ENCODE measurements around the gene GPS1. TPM values are rescaled to one million over a fixed set of nuclear protein-coding genes. Genes with fewer than 3 reads are reported as not detected.

The GPS1 gene
- total RNA-seq, 1 experiment from 2014 or later = 181 TPM

GRCh38 chr17:82080789-82081464 is 29.2 kb downstream of the GPS1 start:
- Mint-ChIP-seq H3K36me3 (peaks cover 20% of the 10 kb centered on the region), H3K4me1 (no peaks in the 10 kb centered on the region), H3K27me3 (ENCODE audit: low read depth) (no peaks in the 10 kb centered on the region), H3K27ac (no peak overlapping the region), H3K9me3 (no peaks in the 10 kb centered on the region), H3K4me3 (no peak overlapping the region)
- ChIA-PET POLR2A (interaction anchor here (0.5 kb wide), 1 partner anchor 12 kb away, joined by 3 read pairs; no protein-coding TSS in a partner anchor), CTCF (interaction anchor here (1.0 kb wide), 2 partner anchors 43 to 50 kb away, joined by 3 read pairs; partner anchors contain the start of gene DCXR)
- ATAC-seq (no peak), DNase-seq (ENCODE audit: low spot score) (no peak)
- TF ChIP-seq FOXP4 (CRISPR knock-in tag; IDR thresholded peaks at IDR 0.05) = peak; percentile 25; the same call in 1 of the 2 replicates
- no peak for TF ChIP-seq RELA (CRISPR knock-in tag; IDR thresholded peaks at IDR 0.05; ENCODE audit: borderline replicate concordance)

- H3K4me3 Mint-ChIP-seq = no peak overlapping the region
- no peaks in the 10 kb centered on the region for H3K9me3 Mint-ChIP-seq
- ATAC-seq = no peak
- CTCF ChIA-PET = interaction anchor here (1.0 kb wide), 2 partner anchors 44 to 51 kb away, joined by 3 read pairs; partner anchors contain the start of gene DCXR
- no peak for DNase-seq (ENCODE audit: low spot score)
- H3K27me3 Mint-ChIP-seq (ENCODE audit: low read depth) = no peaks in the 10 kb centered on the region
- H3K36me3 Mint-ChIP-seq = peaks cover 20% of the 10 kb centered on the region
- H3K27ac Mint-ChIP-seq = no peak overlapping the region
- no peaks in the 10 kb centered on the region for H3K4me1 Mint-ChIP-seq
- TF ChIP-seq SMAD4 (CRISPR knock-in tag; IDR thresholded peaks at IDR 0.05) (no peak), E2F4 (CRISPR knock-in tag; IDR thresholded peaks at IDR 0.05; ENCODE audit: borderline replicate concordance, low read depth) (no peak), SMAD3 (CRISPR knock-in tag; IDR thresholded peaks at IDR 0.05; ENCODE audit: borderline replicate concordance) (no peak), ZBTB21 (CRISPR knock-in tag; IDR thresholded peaks at IDR 0.05; ENCODE audit: borderline replicate concordance) (no peak), NFE2L1 (CRISPR knock-in tag; IDR thresholded peaks at IDR 0.05) (no peak), ATF6 (CRISPR knock-in tag; IDR thresholded peaks at IDR 0.05) (no peak), IRF1 (CRISPR knock-in tag; IDR thresholded peaks at IDR 0.05) (no peak), ZNF121 (CRISPR knock-in tag; IDR thresholded peaks at IDR 0.05) (no peak), NR2C2 (CRISPR knock-in tag; IDR thresholded peaks at IDR 0.05) (no peak), NFATC4 (CRISPR knock-in tag; IDR thresholded peaks at IDR 0.05) (no peak), JUN (CRISPR knock-in tag; IDR thresholded peaks at IDR 0.05) (no peak)
- POLR2A ChIA-PET = interaction anchor here (1.0 kb wide), 1 partner anchor 49 kb away, joined by 3 read pairs; no protein-coding TSS in a partner anchor
Observed at GRCh38 chr17:82081546-82081945, 29.8 kb downstream of the GPS1 start.

- ChIA-PET CTCF (interaction anchor here (2.0 kb wide), 1 partner anchor 52 kb away, joined by 8 read pairs; no protein-coding TSS in a partner anchor), POLR2A (interaction anchor here (1.0 kb wide), 1 partner anchor 49 kb away, joined by 3 read pairs; no protein-coding TSS in a partner anchor)
- no peaks in the 10 kb centered on the region for H3K4me1 Mint-ChIP-seq
- ATAC-seq = no peak
- no peaks in the 10 kb centered on the region for H3K9me3 Mint-ChIP-seq
- no peak overlapping the region for H3K27ac Mint-ChIP-seq
- H3K36me3 Mint-ChIP-seq = peaks cover 22% of the 10 kb centered on the region
- H3K4me3 Mint-ChIP-seq = no peak overlapping the region
- no peak for DNase-seq (ENCODE audit: low spot score)
- no peaks in the 10 kb centered on the region for H3K27me3 Mint-ChIP-seq (ENCODE audit: low read depth)
- TF ChIP-seq FOXP4 (CRISPR knock-in tag; IDR thresholded peaks at IDR 0.05) = no peak
- no peak for TF ChIP-seq ZNF512 (CRISPR knock-in tag; IDR thresholded peaks at IDR 0.05; ENCODE audit: borderline replicate concordance)
- no peak for TF ChIP-seq MYBL2 (CRISPR knock-in tag; IDR thresholded peaks at IDR 0.05)
- TF ChIP-seq ELF4 (CRISPR knock-in tag; IDR thresholded peaks at IDR 0.05; ENCODE audit: low read depth) = no peak
- no peak for TF ChIP-seq ETV6 (CRISPR knock-in tag; IDR thresholded peaks at IDR 0.05)
- no peak for TF ChIP-seq CDX4 (CRISPR knock-in tag; IDR thresholded peaks at IDR 0.05; ENCODE audit: borderline replicate concordance)
- TF ChIP-seq JAZF1 (CRISPR knock-in tag; IDR thresholded peaks at IDR 0.05) = no peak
- no peak for TF ChIP-seq NR2C2 (CRISPR knock-in tag; IDR thresholded peaks at IDR 0.05)
- TF ChIP-seq GRHL2 (CRISPR knock-in tag; IDR thresholded peaks at IDR 0.05; ENCODE audit: insufficient replicate concordance, severe bottlenecking) = no peak
- no peak for TF ChIP-seq GABPB1 (CRISPR knock-in tag; IDR thresholded peaks at IDR 0.05)
- no peak for TF ChIP-seq SMAD4 (CRISPR knock-in tag; IDR thresholded peaks at IDR 0.05)
Observed at GRCh38 chr17:82081966-82082365, 30.3 kb downstream of the GPS1 start.
